Measurements from ENCODE around the gene RPL37. TPM values are rescaled to one million over a fixed set of nuclear protein-coding genes. Genes with fewer than 3 reads are reported as not detected.
"Not testable (repeated sequence)": the region's sequence is repeated elsewhere in the genome, so short reads cannot be mapped to it uniquely, and the experiment has no call there.

The RPL37 gene
- total RNA-seq, 1 donor from 2014 or later = 840 TPM

DNA sequence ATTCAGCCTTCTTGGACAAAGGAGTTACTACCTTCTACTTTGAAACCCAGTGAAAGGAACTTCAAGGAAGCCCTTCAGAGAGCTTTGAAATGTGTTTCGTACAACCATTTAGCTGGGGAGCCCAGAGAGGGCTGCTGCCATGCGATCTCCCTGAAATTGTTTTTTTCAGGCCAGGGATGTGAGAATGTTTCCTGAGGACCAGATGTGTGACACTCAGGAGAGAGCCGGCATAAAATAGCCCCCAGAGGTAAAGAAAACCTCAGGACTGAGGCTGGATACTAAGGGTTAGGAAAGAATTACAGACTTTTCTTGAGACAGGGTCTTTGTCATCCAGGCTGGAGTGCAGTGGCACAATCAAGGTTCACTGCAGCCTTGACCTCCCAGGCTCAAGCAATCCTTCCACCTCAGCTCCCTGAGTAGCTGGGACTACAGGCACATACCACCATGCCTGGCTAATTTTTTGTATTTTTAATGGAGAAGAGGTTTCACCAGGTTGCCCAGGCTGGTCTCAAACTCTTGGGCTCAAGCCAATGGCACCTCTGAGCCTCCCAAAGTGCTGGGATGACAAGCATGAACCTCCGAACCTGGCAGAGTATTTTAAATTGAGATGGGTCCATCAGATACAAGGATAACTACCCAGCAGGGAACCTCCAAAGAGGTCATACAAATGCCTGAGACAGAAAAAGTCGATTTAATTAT is 8.4 kb downstream of the RPL37 start:
- no peak for DNase-seq
- no peaks in the 10 kb centered on the region for H3K36me3 Mint-ChIP-seq (ENCODE audit: unreplicated experiment)
- TF ChIP-seq, protein P1, sequence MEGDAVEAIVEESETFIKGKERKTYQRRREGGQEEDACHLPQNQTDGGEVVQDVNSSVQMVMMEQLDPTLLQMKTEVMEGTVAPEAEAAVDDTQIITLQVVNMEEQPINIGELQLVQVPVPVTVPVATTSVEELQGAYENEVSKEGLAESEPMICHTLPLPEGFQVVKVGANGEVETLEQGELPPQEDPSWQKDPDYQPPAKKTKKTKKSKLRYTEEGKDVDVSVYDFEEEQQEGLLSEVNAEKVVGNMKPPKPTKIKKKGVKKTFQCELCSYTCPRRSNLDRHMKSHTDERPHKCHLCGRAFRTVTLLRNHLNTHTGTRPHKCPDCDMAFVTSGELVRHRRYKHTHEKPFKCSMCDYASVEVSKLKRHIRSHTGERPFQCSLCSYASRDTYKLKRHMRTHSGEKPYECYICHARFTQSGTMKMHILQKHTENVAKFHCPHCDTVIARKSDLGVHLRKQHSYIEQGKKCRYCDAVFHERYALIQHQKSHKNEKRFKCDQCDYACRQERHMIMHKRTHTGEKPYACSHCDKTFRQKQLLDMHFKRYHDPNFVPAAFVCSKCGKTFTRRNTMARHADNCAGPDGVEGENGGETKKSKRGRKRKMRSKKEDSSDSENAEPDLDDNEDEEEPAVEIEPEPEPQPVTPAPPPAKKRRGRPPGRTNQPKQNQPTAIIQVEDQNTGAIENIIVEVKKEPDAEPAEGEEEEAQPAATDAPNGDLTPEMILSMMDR (IDR thresholded peaks at IDR 0.05; ENCODE audit: partially characterized antibody, unreplicated experiment) = no peak
- peaks cover 2% of the 10 kb centered on the region for H3K27me3 Mint-ChIP-seq (ENCODE audit: unreplicated experiment)
- no peak overlapping the region for H3K4me3 Mint-ChIP-seq (ENCODE audit: unreplicated experiment)
- H3K9me3 Mint-ChIP-seq (ENCODE audit: unreplicated experiment) = no peaks in the 10 kb centered on the region
- H3K27ac Mint-ChIP-seq (ENCODE audit: unreplicated experiment) = no peak overlapping the region
- H3K4me1 Mint-ChIP-seq (ENCODE audit: low read depth, unreplicated experiment) = peaks cover 1% of the 10 kb centered on the region

DNA sequence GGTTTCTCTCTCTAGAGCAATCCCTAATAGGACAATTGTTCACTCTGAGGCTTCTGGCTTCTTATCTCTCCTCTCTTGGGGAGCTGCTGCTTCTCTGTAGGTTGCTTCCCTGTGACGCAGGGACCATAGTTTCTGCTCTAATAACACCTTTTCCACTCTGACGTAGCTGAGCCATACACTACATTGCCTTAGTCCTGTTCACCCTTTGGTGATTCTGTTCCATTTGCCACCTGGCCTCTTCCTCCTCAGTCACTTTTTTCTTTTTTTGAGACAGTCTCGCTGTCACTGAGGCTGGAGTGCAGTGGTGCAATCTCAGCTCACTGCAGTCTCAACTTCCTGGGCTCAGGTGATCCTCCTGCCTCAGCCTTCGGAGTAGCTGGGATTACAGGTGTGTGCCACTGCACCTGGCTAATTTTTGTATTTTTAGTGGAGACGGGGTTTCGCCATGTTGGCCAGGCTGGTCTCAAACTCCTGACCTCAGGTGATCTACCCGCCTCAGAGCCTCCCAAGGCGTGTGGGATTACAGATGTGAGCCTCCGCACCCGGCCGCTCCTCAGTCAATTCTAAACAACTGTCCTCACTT is 9.5 kb downstream of the RPL37 start:
- not testable (repeated sequence) for H3K4me3 Mint-ChIP-seq (ENCODE audit: unreplicated experiment); H3K9me3 Mint-ChIP-seq (ENCODE audit: unreplicated experiment); H3K27ac Mint-ChIP-seq (ENCODE audit: unreplicated experiment); H3K36me3 Mint-ChIP-seq (ENCODE audit: unreplicated experiment); H3K27me3 Mint-ChIP-seq (ENCODE audit: unreplicated experiment); DNase-seq; H3K4me1 Mint-ChIP-seq (ENCODE audit: low read depth, unreplicated experiment)

DNA sequence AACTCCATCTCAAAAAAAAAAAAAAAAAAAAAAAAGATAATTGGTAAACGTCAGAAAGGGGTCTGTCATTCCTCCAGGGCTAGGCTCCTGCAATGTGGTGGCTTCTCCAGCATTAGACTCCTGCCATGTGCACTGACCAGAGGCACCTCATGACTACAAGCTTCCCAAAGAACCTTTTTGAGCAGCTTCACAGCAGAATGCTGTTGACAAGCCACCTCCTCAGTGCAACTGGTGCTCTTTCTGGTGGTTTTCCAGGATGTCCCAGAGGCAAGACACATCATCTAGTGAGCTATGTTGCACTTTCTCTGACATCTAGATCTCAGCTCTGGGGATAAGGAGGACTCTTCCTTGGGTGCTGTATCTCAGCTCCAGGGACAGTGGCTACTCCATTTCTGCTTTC is 11.6 kb downstream of the RPL37 start:
- Mint-ChIP-seq H3K27ac (ENCODE audit: unreplicated experiment) (no peak overlapping the region), H3K4me1 (ENCODE audit: low read depth, unreplicated experiment) (peaks cover 1% of the 10 kb centered on the region), H3K27me3 (ENCODE audit: unreplicated experiment) (peaks cover 2% of the 10 kb centered on the region), H3K4me3 (ENCODE audit: unreplicated experiment) (no peak overlapping the region), H3K9me3 (ENCODE audit: unreplicated experiment) (no peaks in the 10 kb centered on the region), H3K36me3 (ENCODE audit: unreplicated experiment) (no peaks in the 10 kb centered on the region)
- DNase-seq = no peak
- TF ChIP-seq, protein P1 (IDR thresholded peaks at IDR 0.05; ENCODE audit: partially characterized antibody, unreplicated experiment) = no peak

DNA sequence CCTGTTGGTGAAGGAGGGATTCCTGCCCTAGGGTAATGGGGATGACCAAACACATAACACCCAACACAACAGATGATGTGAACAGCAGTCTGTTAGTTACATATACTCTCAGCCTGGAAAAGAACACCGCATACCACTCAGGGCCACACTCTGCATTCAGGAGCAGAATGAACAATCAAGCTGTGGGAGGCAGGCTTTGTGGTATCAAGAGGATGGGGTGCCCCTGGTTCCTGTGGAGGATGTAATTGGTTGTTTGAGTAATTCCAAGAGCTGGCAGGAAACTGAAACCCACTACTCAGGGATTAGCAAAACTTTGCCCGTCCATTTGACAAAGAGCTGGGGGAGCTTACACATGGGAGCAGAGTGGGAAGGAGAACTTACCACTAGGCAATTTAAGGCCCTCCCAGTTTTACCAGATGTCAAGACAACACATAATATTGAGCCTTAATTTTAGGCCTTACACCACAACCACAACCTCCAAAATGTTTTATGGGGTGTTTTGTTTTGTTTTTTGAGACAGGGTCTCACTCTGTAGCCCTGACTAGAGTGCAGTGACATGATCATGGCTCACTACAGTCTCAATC is 21.2 kb downstream of the RPL37 start:
- Mint-ChIP-seq H3K27me3 (ENCODE audit: unreplicated experiment) (no peaks in the 10 kb centered on the region), H3K9me3 (ENCODE audit: unreplicated experiment) (peaks cover 2% of the 10 kb centered on the region), H3K4me1 (ENCODE audit: low read depth, unreplicated experiment) (no peaks in the 10 kb centered on the region), H3K27ac (ENCODE audit: unreplicated experiment) (no peak overlapping the region), H3K4me3 (ENCODE audit: unreplicated experiment) (no peak overlapping the region), H3K36me3 (ENCODE audit: unreplicated experiment) (no peaks in the 10 kb centered on the region)
- no peak for DNase-seq
- TF ChIP-seq, protein P1 (IDR thresholded peaks at IDR 0.05; ENCODE audit: partially characterized antibody, unreplicated experiment) = no peak

DNA sequence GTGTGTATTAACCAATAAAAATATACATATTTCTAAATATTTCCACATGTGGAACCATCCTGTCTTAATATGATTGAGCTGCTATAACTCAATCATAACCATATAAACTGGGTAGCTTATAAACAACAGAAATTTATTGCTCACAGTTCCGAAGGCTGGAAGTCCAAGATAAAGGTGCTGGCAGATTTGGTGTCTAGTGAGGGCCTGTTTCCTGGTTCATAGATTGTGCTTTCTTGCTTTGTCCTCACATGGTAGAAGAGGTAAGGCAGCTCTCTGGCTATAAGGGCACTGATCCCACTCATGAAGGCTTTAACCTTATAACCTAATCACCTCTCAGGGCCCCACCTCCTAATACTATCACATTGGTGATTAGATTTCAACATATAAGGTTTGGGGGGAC is 22.9 kb downstream of the RPL37 start:
- no peak for DNase-seq
- H3K4me1 Mint-ChIP-seq (ENCODE audit: low read depth, unreplicated experiment) = peaks cover 4% of the 10 kb centered on the region
- H3K27me3 Mint-ChIP-seq (ENCODE audit: unreplicated experiment) = no peaks in the 10 kb centered on the region
- no peak overlapping the region for H3K4me3 Mint-ChIP-seq (ENCODE audit: unreplicated experiment)
- no peaks in the 10 kb centered on the region for H3K36me3 Mint-ChIP-seq (ENCODE audit: unreplicated experiment)
- H3K9me3 Mint-ChIP-seq (ENCODE audit: unreplicated experiment) = peaks cover 2% of the 10 kb centered on the region
- no peak overlapping the region for H3K27ac Mint-ChIP-seq (ENCODE audit: unreplicated experiment)
- TF ChIP-seq, protein P1 (IDR thresholded peaks at IDR 0.05; ENCODE audit: partially characterized antibody, unreplicated experiment) = no peak

Data from glutamatergic neuron (in vitro differentiated cells).